Endothelial cell of umbilical vein (primary cell): ENCODE measurements around the gene SFXN4.

Experiments used
- CTCF ChIP-seq, 2 donors: IDR thresholded peaks; 1 replicate in 1 of 2; 2 replicates in 1 of 2; pipeline ENCODE4 v1.5.1; 2011; ENCODE audit warnings: low read length in 2 of 2, mild to moderate bottlenecking in 2 of 2, moderate library complexity in 2 of 2, control low read depth in 1 of 2, inconsistent platforms in 1 of 2, low read depth in 1 of 2; ENCODE audit not compliant: insufficient read depth in 1 of 2; ENCODE audit errors: extremely low read depth in 1 of 2
- EZH2 ChIP-seq: IDR thresholded peaks from 2 replicates; pipeline ENCODE4 v1.6.1; 2012; ENCODE audit warnings: borderline replicate concordance, low read depth, mild to moderate bottlenecking, moderate library complexity, low read length, inconsistent platforms; ENCODE audit not compliant: severe bottlenecking
- FOS ChIP-seq: IDR thresholded peaks from 2 replicates; pipeline ENCODE4 v1.6.1; 2011; ENCODE audit warnings: mild to moderate bottlenecking, low read length, moderate library complexity, borderline replicate concordance; ENCODE audit not compliant: insufficient read depth
- GATA2 ChIP-seq: IDR thresholded peaks from 2 replicates; pipeline ENCODE4 v1.7.0; 2011; ENCODE audit warnings: low read depth, mild to moderate bottlenecking, moderate library complexity, mixed read lengths, low read length; ENCODE audit not compliant: insufficient read length, insufficient read depth
- JUN ChIP-seq: IDR thresholded peaks from 2 replicates; pipeline ENCODE4 v1.6.1; 2011; ENCODE audit warnings: borderline replicate concordance, low read depth; ENCODE audit not compliant: insufficient read length, insufficient read depth
- MAX ChIP-seq: IDR thresholded peaks from 2 replicates; pipeline ENCODE4 v1.6.1; 2011; ENCODE audit not compliant: insufficient read depth, insufficient read length
- MYC ChIP-seq: IDR thresholded peaks from one replicate; pipeline ENCODE4 v1.6.1; 2011; ENCODE audit warnings: mild to moderate bottlenecking, low read depth, low read length
- POLR2A ChIP-seq: IDR thresholded peaks from 2 replicates; pipeline ENCODE4 v1.6.1; 2012; ENCODE audit warnings: low read depth, mild to moderate bottlenecking, control low read depth, low read length
- POLR2AphosphoS5 ChIP-seq: IDR thresholded peaks from 2 replicates; pipeline ENCODE4 v1.6.1; 2012; ENCODE audit warnings: low read depth, mild to moderate bottlenecking, control low read depth, low read length, moderate library complexity; ENCODE audit not compliant: insufficient read depth

GRCh38 chr10:119101366-119102098 lies 64.0 kb downstream of the SFXN4 start:
- TF ChIP-seq GATA2 (no peak), EZH2 (no peak), POLR2A (no peak), CTCF (IDR thresholded peaks at IDR 0.05; ENCODE audit: extremely low read depth in 1 of 2, insufficient read depth in 1 of 2, low read depth in 1 of 2, low read length in 2 of 2) (no peak), POLR2AphosphoS5 (no peak), JUN (no peak), MAX (no peak), MYC (no peak), FOS (no peak)
